Amygdala (tissue), 56 donors: Measurements from ENCODE around the gene NSUN6.
A peak's percentile ranks its signal among the peaks of the same experiment; 100 is the strongest.
"Not testable (repeated sequence)": the region's sequence is repeated elsewhere in the genome, so short reads cannot be mapped to it uniquely, and the experiment has no call there.

ENCODE experiments used
- DNase-seq, 56 donors: peaks; one replicate each; lab custom pipeline; 2025; lab: John Stamatoyannopoulos, UW

Gene NSUN6

DNA sequence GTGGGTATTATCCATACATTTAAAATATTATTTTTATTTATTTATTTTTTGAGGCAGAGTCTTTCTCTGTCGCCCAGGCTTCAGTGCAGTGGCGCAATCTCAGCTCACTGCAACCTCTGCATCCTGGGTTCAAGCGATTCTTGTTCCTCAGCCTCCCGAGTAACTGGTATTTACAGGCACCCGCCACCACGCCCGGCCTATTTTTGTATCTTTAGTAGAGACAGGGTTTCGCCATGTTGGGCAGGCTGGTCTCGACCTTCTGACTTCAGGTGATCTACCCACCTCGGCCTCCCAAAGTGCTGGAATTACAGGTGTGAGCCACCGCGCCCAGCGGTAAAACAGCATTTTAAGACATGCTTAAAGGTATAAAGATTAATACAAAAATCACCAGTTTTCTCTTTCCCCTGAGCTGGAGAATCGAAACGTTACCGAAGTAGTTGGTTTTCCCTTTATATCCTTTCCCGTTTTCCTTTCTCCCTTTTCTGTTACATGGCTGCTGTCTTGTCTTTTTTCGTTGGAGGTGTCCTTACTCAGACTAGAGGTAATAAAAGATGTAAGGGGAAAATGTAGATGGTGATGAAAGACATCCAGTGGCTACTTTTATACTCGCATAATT, 9.5 kb upstream of the NSUN6 start:
- DNase-seq: no peak

GRCh38 chr10:18659819-18660535, 8.6 kb upstream of the NSUN6 start:
- DNase-seq: peak in 3 of 56 donors; percentile 33 to 47 (median 34)

- DNase-seq: peak; percentile 71 to 98 (median 94)
Measured at GRCh38 chr10:18659125-18659818, 7.9 kb upstream of the NSUN6 start, which contains the start of gene ARL5B. TSS of gene ARL5B (plus strand) at chr10:18659431. CDS start at chr10:18659638, 207 bp downstream.

DNA sequence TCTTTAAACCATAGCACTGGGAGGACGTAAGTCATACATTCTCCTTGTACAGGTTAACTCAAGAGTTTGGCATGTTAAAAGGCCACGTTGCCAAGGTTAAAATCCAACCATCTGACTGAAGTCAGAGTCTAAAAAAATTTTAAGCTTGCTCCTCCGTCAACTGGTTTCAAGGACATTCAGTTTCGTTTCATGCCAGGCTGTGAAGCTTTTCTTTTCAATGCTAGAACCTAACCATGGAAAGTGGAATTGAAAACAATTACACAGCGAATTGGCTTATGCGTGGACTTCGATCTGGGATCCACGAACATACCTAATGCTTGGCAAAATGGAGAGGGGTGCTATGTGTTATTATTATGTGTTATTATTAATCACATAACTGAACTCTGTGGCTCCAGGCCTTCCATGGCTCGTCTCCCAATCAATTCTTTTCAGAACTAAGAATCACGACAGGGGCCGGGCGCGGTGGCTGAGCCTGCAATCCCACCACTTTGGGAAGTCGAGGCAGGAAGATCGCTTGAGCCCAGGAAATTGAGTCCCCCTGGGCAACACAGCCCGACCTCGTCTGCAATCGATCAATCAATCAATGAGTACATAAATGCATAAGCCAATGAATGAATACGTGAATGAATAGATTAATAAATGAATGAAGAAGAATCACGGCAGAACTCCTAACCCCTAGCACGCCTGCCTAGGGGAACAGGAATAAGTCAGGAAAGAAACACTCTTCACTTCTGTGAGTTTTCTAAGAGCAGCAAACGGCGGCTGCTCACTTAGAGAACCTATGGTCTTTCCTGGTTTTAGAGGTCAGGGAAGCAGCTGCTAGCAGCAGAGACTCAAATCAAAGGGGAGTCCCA, 7.1 kb upstream of the NSUN6 start:
- peak in 10 of 56 donors; percentile 6 to 51 (median 24) for DNase-seq

DNA sequence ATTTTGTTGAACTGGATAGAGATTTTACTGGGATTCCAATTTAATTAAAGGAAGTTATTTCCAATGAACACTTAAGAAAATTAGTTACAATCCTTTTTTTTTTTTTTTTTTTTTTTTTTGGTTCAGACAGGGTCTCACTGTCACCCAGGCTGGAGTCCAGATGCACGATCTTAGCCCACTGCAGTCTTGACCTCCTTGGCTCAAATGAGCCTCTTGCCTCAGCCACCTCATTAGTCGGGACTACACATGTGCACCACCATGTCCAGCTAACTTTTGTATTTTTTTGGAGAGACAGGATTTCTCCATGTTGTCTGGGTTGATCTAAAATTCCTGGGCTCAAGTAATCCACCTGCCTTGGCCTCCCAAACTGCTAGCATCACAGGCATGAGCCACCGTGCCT, 5.3 kb upstream of the NSUN6 start:
- no peak for DNase-seq

DNA sequence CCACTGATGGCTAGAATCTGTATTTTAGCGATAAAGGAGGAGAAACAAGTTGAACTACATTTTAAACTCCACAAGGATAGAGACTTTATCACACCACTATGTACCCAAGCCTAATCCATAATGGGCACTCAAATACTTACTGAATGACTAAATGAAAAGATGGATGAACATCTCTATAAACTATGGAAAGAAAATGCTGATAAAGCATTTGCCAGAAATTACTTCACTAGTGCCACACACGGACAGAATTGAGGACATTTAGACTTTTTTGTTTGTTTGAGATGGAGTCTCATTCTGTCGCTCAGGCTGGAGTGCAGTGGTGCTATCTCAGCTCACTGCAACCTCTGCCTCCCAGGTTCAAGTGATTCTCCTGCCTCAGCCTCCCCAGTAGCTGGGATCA, 1.7 kb upstream of the NSUN6 start:
- DNase-seq: no peak

GRCh38 chr10:18650404-18650997, 886 bp downstream of the NSUN6 start:
- no peak for DNase-seq

DNA sequence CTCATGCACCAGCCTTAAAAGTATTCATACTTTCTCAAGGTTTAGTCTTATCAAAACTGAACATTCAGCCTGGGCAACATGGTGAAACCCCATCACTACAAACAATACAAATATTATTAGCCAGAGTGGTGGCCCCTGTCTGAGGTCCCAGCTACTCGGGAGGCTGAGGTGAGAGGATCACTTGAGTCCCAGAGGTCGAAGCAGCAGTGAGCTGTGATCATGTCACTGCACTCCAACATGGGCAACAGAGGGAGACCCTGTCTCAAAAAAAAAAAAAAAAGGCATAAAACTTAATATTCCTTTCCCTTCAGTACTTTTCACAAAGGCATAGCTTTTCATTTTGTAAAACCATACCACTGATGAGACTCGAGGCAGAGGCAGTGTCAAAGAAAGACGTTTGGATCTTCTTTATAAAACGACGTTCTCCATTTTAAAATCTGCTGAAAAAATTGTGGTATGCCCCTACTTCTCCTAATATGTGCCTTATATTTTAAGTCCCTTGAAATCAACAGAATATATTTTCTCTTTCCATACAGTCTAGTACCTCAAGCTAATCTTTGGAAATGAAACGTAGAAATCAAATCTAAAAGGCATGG, 1.9 kb downstream of the NSUN6 start:
- no peak for DNase-seq

GRCh38 chr10:18647945-18648344, 3.4 kb downstream of the NSUN6 start:
- DNase-seq: no peak

DNA sequence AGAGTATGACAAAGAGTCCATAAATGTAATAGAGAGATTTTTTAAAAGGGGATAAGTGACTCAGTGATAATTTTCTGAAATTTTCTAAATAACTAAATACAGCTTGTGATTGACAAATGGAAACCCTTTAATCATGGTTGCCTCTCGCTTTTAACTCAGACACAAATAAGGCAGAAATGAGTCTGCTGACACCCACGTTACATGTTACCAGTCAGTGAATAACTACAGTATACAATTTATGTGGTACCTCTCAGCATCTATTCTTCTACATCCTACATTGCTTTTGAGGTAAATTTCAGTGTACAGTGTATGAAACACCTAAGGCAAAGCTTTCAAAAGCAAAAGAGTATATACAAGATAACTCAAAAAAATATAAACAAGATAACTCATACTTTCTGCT, 4.2 kb downstream of the NSUN6 start:
- no peak for DNase-seq

- DNase-seq: not testable (repeated sequence)
Measured at GRCh38 chr10:18639719-18640118, 11.7 kb downstream of the NSUN6 start.

- DNase-seq: not testable (repeated sequence)
Measured at GRCh38 chr10:18637400-18637799, 14.0 kb downstream of the NSUN6 start.

DNA sequence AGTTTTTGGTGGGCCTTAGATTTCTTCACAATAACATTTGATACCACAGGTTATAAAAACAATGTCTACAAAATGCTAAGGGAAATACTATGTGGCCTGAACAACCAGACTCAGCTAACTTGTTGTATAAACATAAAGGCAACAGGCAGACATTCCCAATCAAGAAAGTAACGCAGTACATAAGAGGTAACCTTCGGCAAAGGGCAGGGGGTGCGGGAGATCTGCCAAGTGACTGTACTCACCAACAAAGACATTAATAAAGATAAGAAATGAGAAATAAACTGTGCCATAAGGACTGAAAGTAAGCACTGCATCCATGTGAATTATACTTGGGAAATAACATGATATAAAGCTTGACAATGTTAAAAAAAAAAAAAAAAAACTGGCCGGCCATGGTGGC, 15.4 kb downstream of the NSUN6 start:
- DNase-seq: no peak

GRCh38 chr10:18632500-18632899, 18.9 kb downstream of the NSUN6 start:
- DNase-seq: not testable (repeated sequence)

DNA sequence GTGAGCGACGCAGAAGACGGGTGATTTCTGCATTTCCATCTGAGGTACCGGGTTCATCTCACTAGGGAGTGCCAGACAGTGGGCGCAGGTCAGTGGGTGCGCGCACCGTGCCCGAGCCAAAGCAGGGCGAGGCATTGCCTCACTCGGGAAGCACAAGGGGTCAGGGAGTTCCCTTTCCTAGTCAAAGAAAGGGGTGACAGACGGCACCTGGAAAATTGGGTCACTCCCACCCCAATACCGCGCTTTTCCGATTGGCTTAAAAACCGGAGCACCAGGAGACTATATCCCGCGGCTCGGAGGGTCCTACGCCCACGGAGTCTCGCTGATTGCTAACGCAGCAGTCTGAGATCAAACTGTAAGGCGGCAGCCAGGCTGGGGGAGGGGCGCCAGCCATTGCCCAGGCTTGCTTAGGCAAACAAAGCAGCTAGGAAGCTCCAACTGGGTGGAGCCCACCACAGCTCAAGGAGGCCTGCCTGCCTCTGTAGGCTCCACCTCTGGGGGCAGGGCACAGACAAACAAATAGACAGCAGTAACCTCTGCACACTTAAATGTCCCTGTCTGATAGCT, 23.9 kb downstream of the NSUN6 start:
- peak in 34 of 56 donors; percentile 4 to 66 (median 28) for DNase-seq

GRCh38 chr10:18625886-18626285, 25.5 kb downstream of the NSUN6 start:
- no peak for DNase-seq

DNA sequence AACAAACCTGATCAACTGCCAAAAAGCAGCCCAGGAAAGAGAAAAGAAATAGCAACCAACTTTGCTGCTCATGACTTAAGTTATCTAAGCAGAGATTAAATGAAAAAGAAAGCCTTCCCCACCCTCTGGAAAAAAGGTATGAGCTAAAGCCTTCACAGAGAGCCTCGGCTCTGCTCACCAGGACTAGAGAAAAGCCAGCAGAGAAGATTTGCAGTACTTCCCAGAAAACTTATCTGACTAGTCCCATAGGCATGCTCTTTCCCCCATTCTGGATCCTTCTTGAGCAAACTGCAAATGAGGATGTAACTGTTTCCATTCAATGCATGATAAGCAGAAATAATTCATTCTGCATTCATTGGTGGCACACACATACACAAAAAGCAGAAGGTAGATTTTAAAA, 27.7 kb downstream of the NSUN6 start:
- not testable (repeated sequence) for DNase-seq

DNA sequence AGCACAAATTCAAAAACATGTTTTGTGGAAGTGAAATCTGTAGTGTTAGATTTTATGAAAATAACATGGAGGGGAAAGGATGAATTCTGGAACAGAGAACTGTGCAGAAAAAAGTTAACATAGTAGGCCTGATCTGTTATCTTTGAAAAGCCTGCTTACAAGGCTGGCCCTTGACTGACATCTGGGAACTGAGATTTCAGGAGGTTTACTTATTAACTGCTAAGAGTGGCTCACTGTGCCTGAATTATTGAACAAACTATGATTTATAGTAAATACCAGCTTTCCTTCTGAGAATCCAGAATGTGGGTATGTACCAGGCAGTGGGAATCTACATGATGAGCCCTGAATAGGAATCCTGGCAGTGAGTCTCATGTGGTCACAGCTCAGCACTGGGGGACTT, 30.5 kb downstream of the NSUN6 start:
- DNase-seq: no peak

- peak in 1 of 56 donors; percentile 15 for DNase-seq
Measured at GRCh38 chr10:18619016-18619415, 32.4 kb downstream of the NSUN6 start.
